ENCODE results near the gene ZAR1.

The ZAR1 gene

DNA sequence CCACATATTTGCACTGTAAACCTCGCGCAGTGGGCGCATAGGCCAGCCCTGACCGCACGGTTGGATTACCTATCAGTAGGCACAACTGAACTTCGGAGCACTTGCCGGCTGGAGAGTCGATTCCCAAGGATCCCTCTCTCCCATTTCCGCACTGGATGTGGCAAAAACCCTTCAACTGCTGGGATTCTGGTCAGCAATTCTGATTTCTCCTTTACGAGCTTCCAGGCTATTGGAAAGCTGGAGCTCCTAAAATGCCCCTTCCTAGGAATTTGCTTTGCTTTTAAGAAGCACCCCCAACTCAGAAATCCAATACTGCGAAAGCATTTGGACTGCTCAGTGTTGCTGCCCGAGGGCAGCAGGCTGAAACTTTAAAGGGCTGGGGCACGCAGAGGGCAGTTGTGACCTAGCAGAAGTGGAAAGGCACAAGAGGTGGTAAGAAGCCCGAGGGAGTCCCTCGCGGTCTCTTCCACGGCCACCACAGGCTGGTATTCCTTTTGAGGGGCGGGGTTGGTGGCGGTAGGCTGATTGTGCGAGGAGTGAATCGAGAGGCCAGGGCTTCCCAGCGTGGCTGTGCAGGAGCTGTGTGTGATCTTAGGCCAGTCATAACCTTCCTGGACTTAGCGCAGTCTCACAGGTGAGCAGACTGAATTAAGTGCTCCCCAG is 1.6 kb downstream of the ZAR1 start:
- Histone ChIP-seq H3K27me3 (ENCODE audit: control insufficient read depth, insufficient read depth, low read length) (peaks cover 46% of the 10 kb centered on the region), H3K9me3 (ENCODE audit: control insufficient read depth, low read length) (no peaks in the 10 kb centered on the region), H3K4me1 (ENCODE audit: control insufficient read depth, insufficient read depth, low read length) (peaks cover 6% of the 10 kb centered on the region), H3K36me3 (ENCODE audit: control insufficient read depth, insufficient read depth, low read length) (no peaks in the 10 kb centered on the region), H3K9ac (ENCODE audit: low read length) (no peak overlapping the region), H3K4me3 (ENCODE audit: low read length) (no peak overlapping the region)

DNA sequence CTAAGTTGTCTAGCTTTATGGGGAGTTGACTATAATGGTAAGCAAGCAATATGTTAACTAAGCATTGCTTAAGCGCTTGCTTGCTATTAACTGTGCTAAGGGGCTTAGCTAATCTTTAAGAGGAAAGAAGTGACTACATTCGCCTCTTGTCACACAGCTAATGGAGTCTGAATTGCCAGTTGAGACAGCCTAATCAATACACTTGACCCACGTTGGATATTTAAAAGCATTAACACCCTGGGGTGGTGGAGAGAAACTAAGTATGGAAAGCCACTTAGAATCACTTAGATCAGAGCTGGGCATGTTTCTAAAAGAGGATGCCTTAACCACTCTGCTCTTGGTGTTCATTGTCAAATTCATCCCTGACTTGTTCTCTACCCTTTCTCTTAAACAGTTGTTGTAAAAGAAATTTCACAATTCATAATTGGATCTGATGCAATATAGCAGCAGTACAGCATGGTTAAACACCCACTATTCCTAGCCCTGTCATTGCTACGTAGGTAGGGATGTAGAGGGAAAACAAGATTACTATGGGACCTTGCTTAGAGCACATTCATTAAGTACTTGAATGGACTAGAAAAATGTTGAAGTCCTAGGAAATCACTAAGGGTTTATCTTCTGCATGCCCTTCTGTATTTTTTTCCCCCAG is 3.5 kb downstream of the ZAR1 start:
- H3K4me1 ChIP-seq (ENCODE audit: control insufficient read depth, insufficient read depth, low read length) = peaks cover 6% of the 10 kb centered on the region
- H3K4me3 ChIP-seq (ENCODE audit: low read length) = no peak overlapping the region
- H3K9me3 ChIP-seq (ENCODE audit: control insufficient read depth, low read length) = no peaks in the 10 kb centered on the region
- H3K9ac ChIP-seq (ENCODE audit: low read length) = no peak overlapping the region
- H3K27me3 ChIP-seq (ENCODE audit: control insufficient read depth, insufficient read depth, low read length) = peaks cover 38% of the 10 kb centered on the region
- no peaks in the 10 kb centered on the region for H3K36me3 ChIP-seq (ENCODE audit: control insufficient read depth, insufficient read depth, low read length)

DNA sequence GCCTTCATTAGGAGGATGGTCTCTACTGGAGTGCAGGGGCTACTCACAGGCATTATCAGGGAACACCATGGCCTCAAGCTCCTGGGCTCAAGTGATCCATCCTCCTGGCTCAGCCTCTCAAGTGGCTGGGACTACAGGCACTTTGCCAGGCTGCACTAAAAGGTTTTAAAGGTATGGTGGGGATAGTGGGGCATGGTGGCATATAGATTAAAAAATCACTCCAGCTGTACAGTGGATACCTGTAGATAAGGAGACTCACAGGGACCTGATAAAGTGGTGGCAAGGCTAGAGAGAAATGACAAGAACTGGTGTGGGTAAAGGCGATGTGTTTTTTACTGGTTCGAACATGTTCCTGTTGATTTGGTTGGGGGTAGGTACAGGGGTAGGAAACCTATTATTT is 5.9 kb downstream of the ZAR1 start:
- H3K9ac ChIP-seq (ENCODE audit: low read length) = no peak overlapping the region
- peaks cover 5% of the 10 kb centered on the region for H3K36me3 ChIP-seq (ENCODE audit: control insufficient read depth, insufficient read depth, low read length)
- H3K4me3 ChIP-seq (ENCODE audit: low read length) = no peak overlapping the region
- H3K27me3 ChIP-seq (ENCODE audit: control insufficient read depth, insufficient read depth, low read length) = peaks cover 15% of the 10 kb centered on the region
- H3K4me1 ChIP-seq (ENCODE audit: control insufficient read depth, insufficient read depth, low read length) = no peaks in the 10 kb centered on the region
- no peaks in the 10 kb centered on the region for H3K9me3 ChIP-seq (ENCODE audit: control insufficient read depth, low read length)

DNA sequence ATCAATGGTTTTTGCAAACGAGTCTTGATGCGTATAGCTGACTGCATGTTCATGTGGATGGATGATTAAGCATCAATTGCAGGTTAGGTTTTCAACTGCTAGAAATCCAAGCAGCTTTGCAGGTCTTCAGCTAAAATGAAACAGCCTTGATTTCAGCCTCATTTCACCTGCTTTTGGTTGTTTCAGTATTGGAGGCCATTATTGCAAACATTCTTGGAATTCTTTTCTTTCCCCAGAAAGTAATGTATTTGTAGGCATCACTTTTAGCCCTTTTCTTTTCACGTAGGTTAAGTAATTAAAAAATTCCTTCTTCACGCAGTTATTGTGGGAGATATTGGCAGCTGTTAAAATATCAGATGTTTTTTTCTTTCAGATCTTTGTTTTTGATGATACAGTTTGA is 8.8 kb downstream of the ZAR1 start:
- H3K4me3 ChIP-seq (ENCODE audit: low read length) = no peak overlapping the region

DNA sequence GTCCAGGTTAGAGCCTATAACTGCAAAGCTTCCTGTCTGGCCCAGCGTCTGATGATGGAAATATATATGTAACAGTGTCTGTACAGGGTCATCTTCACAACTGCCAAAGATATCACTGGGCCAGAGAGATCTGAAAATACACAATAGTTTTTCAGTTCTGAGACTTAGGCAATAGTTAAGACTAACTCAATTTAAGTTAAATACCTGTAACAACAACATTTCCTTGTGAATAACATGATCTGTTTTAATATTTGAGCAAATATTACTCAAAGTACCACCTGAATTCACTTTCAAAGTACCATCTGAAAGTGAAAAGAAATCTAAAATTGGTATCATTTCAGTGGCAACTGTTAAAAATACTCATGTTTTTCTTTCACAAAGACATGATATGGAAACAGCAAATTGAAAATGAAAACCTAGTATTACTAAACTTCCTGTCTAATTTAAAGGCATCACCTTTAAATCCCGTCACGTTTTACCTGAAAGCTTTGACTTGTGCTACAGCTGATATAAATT is 9.6 kb downstream of the ZAR1 start:
- H3K27me3 ChIP-seq (ENCODE audit: control insufficient read depth, insufficient read depth, low read length) = no peaks in the 10 kb centered on the region
- H3K36me3 ChIP-seq (ENCODE audit: control insufficient read depth, insufficient read depth, low read length) = peaks cover 5% of the 10 kb centered on the region
- no peak overlapping the region for H3K9ac ChIP-seq (ENCODE audit: low read length)
- H3K9me3 ChIP-seq (ENCODE audit: control insufficient read depth, low read length) = no peaks in the 10 kb centered on the region
- no peaks in the 10 kb centered on the region for H3K4me1 ChIP-seq (ENCODE audit: control insufficient read depth, insufficient read depth, low read length)
- no peak overlapping the region for H3K4me3 ChIP-seq (ENCODE audit: low read length)

More for the DNA sequence above, 8.8 kb downstream of the ZAR1 start:
- Histone ChIP-seq H3K4me1 (ENCODE audit: control insufficient read depth, insufficient read depth, low read length) (no peaks in the 10 kb centered on the region), H3K36me3 (ENCODE audit: control insufficient read depth, insufficient read depth, low read length) (peaks cover 5% of the 10 kb centered on the region), H3K9me3 (ENCODE audit: control insufficient read depth, low read length) (no peaks in the 10 kb centered on the region), H3K27me3 (ENCODE audit: control insufficient read depth, insufficient read depth, low read length) (no peaks in the 10 kb centered on the region), H3K9ac (ENCODE audit: low read length) (no peak overlapping the region)

DNA sequence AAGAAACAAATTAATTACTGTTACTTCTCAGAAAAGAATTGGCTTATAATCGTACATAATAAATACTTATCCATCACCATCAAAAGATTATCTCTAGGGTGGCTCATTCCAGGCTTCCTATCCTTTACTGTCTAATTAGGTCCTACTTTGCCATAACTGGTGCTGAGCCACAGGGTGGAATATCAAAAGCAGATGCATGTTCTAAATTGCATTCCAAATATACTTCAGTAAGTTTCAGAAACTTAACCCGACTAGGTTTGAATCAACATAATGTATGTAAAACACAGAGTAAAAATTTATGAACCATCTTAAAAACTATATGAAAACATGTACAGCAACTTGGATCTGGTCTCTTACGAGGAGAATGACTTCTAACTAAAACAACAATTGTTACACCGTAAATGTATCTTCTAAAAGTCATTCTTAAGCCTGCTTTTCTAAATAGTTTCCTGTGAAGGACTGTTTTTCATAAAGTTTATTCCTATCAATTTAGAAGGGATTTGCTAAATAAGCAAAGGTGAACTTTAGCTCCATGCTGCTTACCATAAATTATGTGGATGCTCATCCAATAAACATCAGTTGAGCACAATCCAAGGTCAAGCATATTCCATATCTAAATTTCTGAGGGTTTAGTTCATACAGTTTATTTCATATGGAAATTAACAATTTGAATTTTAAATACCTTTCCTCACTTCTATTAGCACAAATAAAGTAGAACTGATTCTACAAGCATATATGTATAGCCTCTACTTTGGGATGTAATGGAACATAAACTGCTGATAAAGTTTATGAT is 13.4 kb downstream of the ZAR1 start:
- no peaks in the 10 kb centered on the region for H3K27me3 ChIP-seq (ENCODE audit: control insufficient read depth, insufficient read depth, low read length)
- peaks cover 5% of the 10 kb centered on the region for H3K36me3 ChIP-seq (ENCODE audit: control insufficient read depth, insufficient read depth, low read length)
- H3K9me3 ChIP-seq (ENCODE audit: control insufficient read depth, low read length) = no peaks in the 10 kb centered on the region
- no peak overlapping the region for H3K9ac ChIP-seq (ENCODE audit: low read length)
- H3K4me3 ChIP-seq (ENCODE audit: low read length) = no peak overlapping the region
- no peaks in the 10 kb centered on the region for H3K4me1 ChIP-seq (ENCODE audit: control insufficient read depth, insufficient read depth, low read length)

DNA sequence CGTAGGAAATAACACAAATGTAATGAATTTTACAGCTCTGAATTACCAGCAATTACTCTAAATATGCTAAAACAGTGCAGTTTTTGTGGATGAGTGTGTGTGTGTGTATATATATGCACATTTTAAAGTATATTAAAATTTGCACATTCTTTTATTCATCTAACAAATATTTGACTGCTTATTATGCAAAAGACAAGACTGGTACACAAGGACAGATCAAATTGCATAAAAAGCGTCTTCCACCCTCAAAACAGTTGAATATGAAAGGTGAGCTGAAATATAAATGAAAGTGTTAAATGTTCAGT is 13.9 kb downstream of the ZAR1 start:
- no peaks in the 10 kb centered on the region for H3K4me1 ChIP-seq (ENCODE audit: control insufficient read depth, insufficient read depth, low read length)
- no peaks in the 10 kb centered on the region for H3K9me3 ChIP-seq (ENCODE audit: control insufficient read depth, low read length)
- no peak overlapping the region for H3K4me3 ChIP-seq (ENCODE audit: low read length)
- peaks cover 5% of the 10 kb centered on the region for H3K36me3 ChIP-seq (ENCODE audit: control insufficient read depth, insufficient read depth, low read length)
- H3K9ac ChIP-seq (ENCODE audit: low read length) = no peak overlapping the region
- no peaks in the 10 kb centered on the region for H3K27me3 ChIP-seq (ENCODE audit: control insufficient read depth, insufficient read depth, low read length)

DNA sequence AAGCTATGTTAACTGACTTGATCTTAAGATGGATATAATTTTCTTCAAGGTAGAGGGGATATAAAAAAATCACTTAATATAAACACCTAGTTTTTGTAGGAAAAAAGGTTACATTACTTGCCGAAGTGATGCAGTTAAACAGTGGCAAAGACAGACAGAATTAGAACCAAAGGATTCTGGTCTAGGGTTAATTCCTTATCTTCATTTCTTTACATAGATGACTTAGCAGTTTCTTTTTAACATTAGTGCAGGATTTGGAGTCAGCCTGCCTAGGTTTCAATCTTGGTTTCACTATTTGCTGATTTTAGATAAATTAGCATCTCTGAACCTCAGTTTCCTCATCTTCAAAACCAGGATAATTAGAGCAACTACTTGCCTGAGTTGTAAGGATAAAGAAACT is 14.3 kb downstream of the ZAR1 start:
- H3K27me3 ChIP-seq (ENCODE audit: control insufficient read depth, insufficient read depth, low read length) = no peaks in the 10 kb centered on the region
- no peak overlapping the region for H3K9ac ChIP-seq (ENCODE audit: low read length)
- no peaks in the 10 kb centered on the region for H3K9me3 ChIP-seq (ENCODE audit: control insufficient read depth, low read length)
- no peak overlapping the region for H3K4me3 ChIP-seq (ENCODE audit: low read length)
- H3K4me1 ChIP-seq (ENCODE audit: control insufficient read depth, insufficient read depth, low read length) = no peaks in the 10 kb centered on the region
- H3K36me3 ChIP-seq (ENCODE audit: control insufficient read depth, insufficient read depth, low read length) = peaks cover 2% of the 10 kb centered on the region

DNA sequence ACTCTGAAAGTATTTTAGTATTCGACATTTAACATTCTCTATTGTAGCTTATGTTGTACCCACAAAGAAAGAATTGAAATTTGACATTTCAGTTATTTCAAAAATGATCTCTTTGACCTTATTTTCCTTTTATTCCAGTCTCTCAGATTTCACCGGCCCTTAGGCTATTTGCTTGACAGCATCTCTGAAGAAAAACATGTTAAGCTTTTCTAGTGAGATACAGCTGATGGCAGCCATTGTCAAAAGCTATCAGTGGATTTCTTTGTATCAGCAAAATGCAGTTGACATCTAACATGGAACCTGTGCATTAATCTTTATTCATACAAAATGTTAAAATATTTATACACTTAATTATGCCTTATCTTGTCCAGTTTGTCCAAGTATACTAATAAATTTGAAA is 16.7 kb downstream of the ZAR1 start:
- Histone ChIP-seq H3K9ac (ENCODE audit: low read length) (no peak overlapping the region), H3K9me3 (ENCODE audit: control insufficient read depth, low read length) (no peaks in the 10 kb centered on the region), H3K36me3 (ENCODE audit: control insufficient read depth, insufficient read depth, low read length) (peaks cover 6% of the 10 kb centered on the region), H3K4me3 (ENCODE audit: low read length) (no peak overlapping the region), H3K27me3 (ENCODE audit: control insufficient read depth, insufficient read depth, low read length) (no peaks in the 10 kb centered on the region), H3K4me1 (ENCODE audit: control insufficient read depth, insufficient read depth, low read length) (no peaks in the 10 kb centered on the region)

DNA sequence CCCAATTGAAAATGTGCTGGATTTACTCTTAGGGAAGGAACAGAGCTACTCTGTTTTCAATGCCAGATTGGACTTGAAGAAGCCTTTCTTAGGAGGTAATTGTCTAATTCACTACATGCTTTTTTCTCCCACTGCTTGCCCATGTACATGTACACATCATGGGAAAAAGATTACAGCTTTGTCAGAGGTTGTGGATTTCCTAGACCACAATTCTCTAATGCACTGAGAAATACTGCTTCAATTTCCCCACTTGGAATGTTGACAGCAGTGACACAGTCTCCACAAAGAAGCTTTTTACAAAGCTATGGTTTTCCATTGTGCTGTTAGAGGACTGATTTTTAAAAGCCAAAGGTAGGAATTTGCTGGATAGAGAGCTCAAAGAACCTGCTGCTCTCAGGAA is 19.5 kb downstream of the ZAR1 start:
- H3K9ac ChIP-seq (ENCODE audit: low read length) = no peak overlapping the region
- H3K4me3 ChIP-seq (ENCODE audit: low read length) = no peak overlapping the region
- no peaks in the 10 kb centered on the region for H3K4me1 ChIP-seq (ENCODE audit: control insufficient read depth, insufficient read depth, low read length)

DNA sequence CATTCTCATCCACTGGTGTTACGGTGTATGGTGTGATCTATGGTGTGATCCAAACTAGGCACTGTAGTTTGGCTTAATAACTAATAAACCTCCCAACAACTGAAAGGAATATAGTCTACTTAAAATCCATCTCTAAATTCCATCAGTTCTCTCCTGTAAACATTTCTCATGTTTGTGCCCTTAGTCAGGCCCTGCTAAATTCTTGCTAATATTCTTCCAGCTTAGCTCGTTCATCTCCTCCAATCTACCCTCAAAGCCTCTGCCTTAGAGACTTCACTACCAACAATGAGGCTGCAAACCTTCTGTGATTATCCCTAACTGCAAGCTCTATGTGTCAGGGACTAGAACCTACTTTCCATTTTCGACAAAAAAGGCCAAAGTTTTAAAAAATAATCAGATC is 28.1 kb downstream of the ZAR1 start:
- H3K9ac ChIP-seq (ENCODE audit: low read length) = no peak overlapping the region
- H3K36me3 ChIP-seq (ENCODE audit: control insufficient read depth, insufficient read depth, low read length) = peaks cover 15% of the 10 kb centered on the region
- H3K9me3 ChIP-seq (ENCODE audit: control insufficient read depth, low read length) = no peaks in the 10 kb centered on the region
- H3K27me3 ChIP-seq (ENCODE audit: control insufficient read depth, insufficient read depth, low read length) = no peaks in the 10 kb centered on the region
- H3K4me1 ChIP-seq (ENCODE audit: control insufficient read depth, insufficient read depth, low read length) = no peaks in the 10 kb centered on the region
- no peak overlapping the region for H3K4me3 ChIP-seq (ENCODE audit: low read length)

More for the DNA sequence above, 19.5 kb downstream of the ZAR1 start:
- peaks cover 10% of the 10 kb centered on the region for H3K36me3 ChIP-seq (ENCODE audit: control insufficient read depth, insufficient read depth, low read length)
- H3K9me3 ChIP-seq (ENCODE audit: control insufficient read depth, low read length) = no peaks in the 10 kb centered on the region
- H3K27me3 ChIP-seq (ENCODE audit: control insufficient read depth, insufficient read depth, low read length) = no peaks in the 10 kb centered on the region

DNA sequence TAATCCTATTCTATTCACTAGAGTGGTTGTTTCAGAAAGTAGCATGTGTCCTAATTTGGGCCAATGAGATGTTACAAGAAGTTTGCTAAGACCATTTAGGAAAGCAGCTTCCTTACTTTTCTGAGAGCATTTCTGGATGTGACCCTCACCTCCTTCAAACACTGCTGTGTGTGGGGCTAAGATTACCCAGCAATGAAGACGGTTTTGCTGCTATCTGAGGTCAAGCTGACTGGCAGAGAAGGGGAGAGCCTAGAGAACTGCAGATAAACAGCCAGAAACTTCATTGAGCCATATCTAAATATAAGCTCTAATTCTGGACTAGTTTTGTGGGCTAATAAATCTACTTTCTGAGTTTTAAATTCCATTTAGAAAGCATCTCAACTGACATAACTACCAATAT is 36.4 kb downstream of the ZAR1 start:
- Histone ChIP-seq H3K27me3 (ENCODE audit: control insufficient read depth, insufficient read depth, low read length) (no peaks in the 10 kb centered on the region), H3K9ac (ENCODE audit: low read length) (no peak overlapping the region), H3K4me1 (ENCODE audit: control insufficient read depth, insufficient read depth, low read length) (no peaks in the 10 kb centered on the region), H3K4me3 (ENCODE audit: low read length) (no peak overlapping the region), H3K9me3 (ENCODE audit: control insufficient read depth, low read length) (no peaks in the 10 kb centered on the region), H3K36me3 (ENCODE audit: control insufficient read depth, insufficient read depth, low read length) (peaks cover 12% of the 10 kb centered on the region)
